Activated naive CD4-positive, alpha-beta T cell treated with anti-CD3 and anti-CD28 coated beads, Interleukin-2, amount 10 ng/mL, durations not matched to agents 7 days and 5 days (primary cell): Measurements from ENCODE around the gene KIF26B.
"Not testable (repeated sequence)": the region's sequence is repeated elsewhere in the genome, so short reads cannot be mapped to it uniquely, and the experiment has no call there.

ENCODE experiments used
- CTCF ChIA-PET: fragments of 350-600 bp; sonication (Branson Sonifier 250); formaldehyde crosslinking; loops from one replicate; lab custom pipeline; 2021; ENCODE audit warnings: antibody characterized with exemption; lab: Charles Lee
- DNase-seq: peaks from one replicate; pipeline ENCODE4 v3.0.0-alpha.2; 2020
- H3K27ac Mint-ChIP-seq: one replicate; pipeline ENCODE4 v1.8.0; 2021; ENCODE audit warnings: mild to moderate bottlenecking, moderate library complexity, mixed read lengths
- H3K27me3 Mint-ChIP-seq: one replicate; pipeline ENCODE4 v1.8.0; 2021; ENCODE audit warnings: mild to moderate bottlenecking, mixed read lengths
- H3K36me3 Mint-ChIP-seq: one replicate; pipeline ENCODE4 v1.8.0; 2021; ENCODE audit warnings: mixed read lengths
- H3K4me1 Mint-ChIP-seq: one replicate; pipeline ENCODE4 v1.8.0; 2021; ENCODE audit warnings: mixed read lengths
- H3K4me3 Mint-ChIP-seq: one replicate; pipeline ENCODE4 v1.8.0; 2021; ENCODE audit warnings: mild to moderate bottlenecking, moderate library complexity, mixed read lengths
- H3K9me3 Mint-ChIP-seq: one replicate; pipeline ENCODE4 v1.8.0; 2021; ENCODE audit warnings: mixed read lengths

Gene KIF26B

DNA sequence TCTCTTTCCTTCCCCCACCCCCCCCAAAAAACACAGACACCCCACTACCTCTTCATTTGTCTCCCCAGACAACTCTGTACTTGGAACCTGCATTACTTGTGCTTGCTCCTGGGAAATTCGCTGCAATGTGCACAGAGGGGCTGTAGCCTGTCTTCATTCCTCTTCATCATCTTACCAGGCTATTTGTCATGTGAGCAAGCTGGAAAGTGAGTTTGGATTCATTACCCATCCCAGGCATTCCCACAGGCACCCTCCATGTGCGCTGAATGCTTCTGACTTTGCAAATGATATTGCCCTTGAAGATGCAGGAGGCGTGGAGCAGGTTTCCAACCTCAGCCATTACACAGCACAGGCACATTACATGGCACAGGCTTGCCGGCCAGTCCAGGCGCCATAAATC, 494.9 kb downstream of the KIF26B start:
- Mint-ChIP-seq H3K9me3 (peaks cover 1% of the 10 kb centered on the region), H3K36me3 (no peaks in the 10 kb centered on the region), H3K27ac (no peak overlapping the region), H3K4me3 (no peak overlapping the region), H3K4me1 (no peaks in the 10 kb centered on the region), H3K27me3 (peaks cover 7% of the 10 kb centered on the region)
- no peak for DNase-seq
- CTCF ChIA-PET = no interaction called here

- Mint-ChIP-seq H3K36me3 (no peaks in the 10 kb centered on the region), H3K4me3 (no peak overlapping the region), H3K4me1 (no peaks in the 10 kb centered on the region), H3K9me3 (no peaks in the 10 kb centered on the region), H3K27me3 (peaks cover 7% of the 10 kb centered on the region), H3K27ac (no peak overlapping the region)
- CTCF ChIA-PET = no interaction called here
- no peak for DNase-seq
Observed at GRCh38 chr1:245650441-245650960, 495.7 kb downstream of the KIF26B start.

- Mint-ChIP-seq H3K36me3 (no peaks in the 10 kb centered on the region), H3K4me1 (no peaks in the 10 kb centered on the region), H3K27me3 (peaks cover 7% of the 10 kb centered on the region), H3K27ac (no peak overlapping the region), H3K4me3 (no peak overlapping the region), H3K9me3 (no peaks in the 10 kb centered on the region)
- no peak for DNase-seq
- CTCF ChIA-PET = no interaction called here
Observed at GRCh38 chr1:245651093-245651492, 496.3 kb downstream of the KIF26B start.

DNA sequence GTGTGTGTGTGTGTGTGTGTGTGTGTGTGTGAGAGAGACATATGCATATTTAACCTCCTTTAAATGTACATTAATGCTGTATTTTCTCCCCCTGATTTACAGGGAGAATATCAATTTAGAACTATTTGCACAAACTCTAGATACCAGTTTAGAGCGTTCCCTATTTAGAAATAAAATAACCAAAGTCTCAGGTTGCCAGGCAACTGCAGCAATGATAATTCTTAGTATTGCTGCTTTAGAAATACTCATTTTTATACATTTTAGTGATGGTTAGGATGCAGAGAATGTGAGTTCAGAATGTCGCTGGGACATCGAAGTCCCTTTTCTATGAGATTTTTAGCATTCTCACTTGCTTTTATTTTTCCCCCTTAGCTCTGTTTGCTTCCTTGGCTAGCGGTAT, 497.3 kb downstream of the KIF26B start:
- Mint-ChIP-seq H3K27ac (no peak overlapping the region), H3K9me3 (peaks cover 2% of the 10 kb centered on the region), H3K4me1 (no peaks in the 10 kb centered on the region), H3K4me3 (no peak overlapping the region), H3K27me3 (peaks cover 7% of the 10 kb centered on the region), H3K36me3 (no peaks in the 10 kb centered on the region)
- CTCF ChIA-PET = no interaction called here
- no peak for DNase-seq

DNA sequence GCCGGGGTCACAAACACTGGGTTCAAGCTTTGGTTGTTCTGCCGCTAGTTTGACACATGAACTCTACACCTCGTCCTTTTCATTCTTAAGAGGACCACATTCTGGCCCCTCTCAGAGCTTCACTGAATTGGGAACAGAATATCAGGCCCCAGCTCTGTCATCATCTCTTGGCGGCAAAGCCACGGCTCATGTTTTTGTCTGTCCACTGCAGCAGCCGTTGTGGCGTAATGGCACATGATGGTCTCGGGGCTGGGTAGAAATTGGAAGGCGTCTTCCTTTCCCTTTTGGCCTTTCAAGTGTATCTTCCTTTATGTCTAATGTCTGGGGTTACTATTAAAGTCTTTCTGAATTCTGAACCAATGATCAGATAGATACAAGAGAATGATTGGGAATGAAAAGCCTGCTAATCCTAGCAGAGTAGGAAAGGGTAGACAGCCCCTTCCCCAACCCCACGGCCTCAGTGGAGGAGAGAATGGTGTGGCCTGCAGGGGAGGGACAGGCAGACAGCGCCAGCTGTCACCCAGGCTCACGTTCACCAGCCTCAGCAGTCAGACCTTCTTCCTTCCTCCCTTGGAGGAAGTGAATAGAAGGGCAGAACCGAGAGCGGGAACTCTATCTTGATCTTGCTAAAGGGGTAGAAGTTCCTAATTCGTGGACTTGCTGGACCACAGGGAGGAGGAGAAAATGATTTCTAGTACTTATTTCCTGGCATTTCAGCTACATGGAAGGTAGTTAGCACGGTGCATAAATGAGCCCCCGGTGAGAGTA, 498.1 kb downstream of the KIF26B start:
- Mint-ChIP-seq H3K4me1 (no peaks in the 10 kb centered on the region), H3K9me3 (peaks cover 2% of the 10 kb centered on the region), H3K27me3 (peaks cover 7% of the 10 kb centered on the region), H3K36me3 (no peaks in the 10 kb centered on the region), H3K27ac (no peak overlapping the region), H3K4me3 (no peak overlapping the region)
- CTCF ChIA-PET = no interaction called here
- DNase-seq = no peak

- H3K9me3 Mint-ChIP-seq = peaks cover 2% of the 10 kb centered on the region
- no peaks in the 10 kb centered on the region for H3K4me1 Mint-ChIP-seq
- no peaks in the 10 kb centered on the region for H3K36me3 Mint-ChIP-seq
- peaks cover 1% of the 10 kb centered on the region for H3K27me3 Mint-ChIP-seq
- H3K27ac Mint-ChIP-seq = no peak overlapping the region
- DNase-seq = no peak
- CTCF ChIA-PET = no interaction called here
- no peak overlapping the region for H3K4me3 Mint-ChIP-seq
Observed at GRCh38 chr1:245654460-245655050, 499.8 kb downstream of the KIF26B start.

DNA sequence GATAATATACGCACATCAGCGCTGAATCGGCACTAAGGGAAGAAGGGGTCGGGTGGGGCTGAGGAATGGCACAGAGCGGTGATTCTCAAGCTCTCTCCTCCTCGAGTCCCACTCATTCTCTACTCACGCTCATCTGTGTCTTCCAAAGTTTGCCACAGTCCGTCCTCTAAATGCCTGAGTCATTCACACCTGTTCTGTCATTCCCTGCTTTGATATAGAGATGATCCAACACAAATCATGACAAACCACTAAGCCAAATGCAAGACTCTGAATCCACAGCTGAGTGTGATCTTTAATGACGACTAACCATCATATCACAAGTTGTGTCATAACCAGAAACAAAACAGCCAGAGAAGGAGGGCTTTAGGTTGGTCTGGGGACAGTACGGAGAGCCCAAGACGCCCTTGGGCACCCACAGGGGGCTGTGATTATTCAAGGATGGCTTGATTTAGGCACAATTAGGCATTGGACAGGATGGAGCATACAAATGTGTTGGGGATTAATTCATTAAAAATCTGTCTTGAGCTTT, 501.5 kb downstream of the KIF26B start:
- Mint-ChIP-seq H3K27me3 (no peaks in the 10 kb centered on the region), H3K4me3 (no peak overlapping the region), H3K27ac (no peak overlapping the region), H3K9me3 (peaks cover 2% of the 10 kb centered on the region), H3K36me3 (no peaks in the 10 kb centered on the region), H3K4me1 (no peaks in the 10 kb centered on the region)
- DNase-seq = no peak
- CTCF ChIA-PET = no interaction called here

DNA sequence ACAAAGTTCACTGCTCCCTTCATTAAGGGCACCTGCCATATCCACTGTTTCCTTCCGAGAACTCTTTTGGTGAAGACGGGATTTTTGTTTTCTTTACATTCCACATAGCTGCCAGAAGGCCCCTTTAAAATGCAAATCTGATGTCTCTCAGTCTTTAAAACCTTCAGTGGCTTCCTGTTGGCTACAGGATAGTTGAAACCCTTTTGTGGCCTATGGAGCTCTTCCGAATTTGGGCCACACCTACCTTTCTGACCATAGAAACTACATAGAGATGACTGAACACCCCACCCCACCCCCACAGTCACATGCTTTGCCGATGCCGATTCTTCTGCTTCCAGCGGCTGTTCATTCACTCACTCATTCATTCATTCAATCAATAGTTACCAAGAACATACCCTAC, 502.6 kb downstream of the KIF26B start:
- Mint-ChIP-seq H3K36me3 (no peaks in the 10 kb centered on the region), H3K9me3 (peaks cover 2% of the 10 kb centered on the region), H3K27me3 (no peaks in the 10 kb centered on the region), H3K4me3 (no peak overlapping the region), H3K27ac (no peak overlapping the region), H3K4me1 (no peaks in the 10 kb centered on the region)
- no peak for DNase-seq
- CTCF ChIA-PET = no interaction called here

GRCh38 chr1:245663373-245663772, 508.6 kb downstream of the KIF26B start:
- DNase-seq = no peak
- Mint-ChIP-seq H3K4me1 (no peaks in the 10 kb centered on the region), H3K36me3 (no peaks in the 10 kb centered on the region), H3K27me3 (no peaks in the 10 kb centered on the region), H3K4me3 (no peak overlapping the region), H3K9me3 (no peaks in the 10 kb centered on the region), H3K27ac (no peak overlapping the region)
- CTCF ChIA-PET = no interaction called here

- no peaks in the 10 kb centered on the region for H3K4me1 Mint-ChIP-seq
- H3K27ac Mint-ChIP-seq = no peak overlapping the region
- H3K36me3 Mint-ChIP-seq = no peaks in the 10 kb centered on the region
- CTCF ChIA-PET = no interaction called here
- no peaks in the 10 kb centered on the region for H3K9me3 Mint-ChIP-seq
- H3K4me3 Mint-ChIP-seq = no peak overlapping the region
- no peak for DNase-seq
- H3K27me3 Mint-ChIP-seq = no peaks in the 10 kb centered on the region
Observed at GRCh38 chr1:245663841-245664240, 509.1 kb downstream of the KIF26B start.

DNA sequence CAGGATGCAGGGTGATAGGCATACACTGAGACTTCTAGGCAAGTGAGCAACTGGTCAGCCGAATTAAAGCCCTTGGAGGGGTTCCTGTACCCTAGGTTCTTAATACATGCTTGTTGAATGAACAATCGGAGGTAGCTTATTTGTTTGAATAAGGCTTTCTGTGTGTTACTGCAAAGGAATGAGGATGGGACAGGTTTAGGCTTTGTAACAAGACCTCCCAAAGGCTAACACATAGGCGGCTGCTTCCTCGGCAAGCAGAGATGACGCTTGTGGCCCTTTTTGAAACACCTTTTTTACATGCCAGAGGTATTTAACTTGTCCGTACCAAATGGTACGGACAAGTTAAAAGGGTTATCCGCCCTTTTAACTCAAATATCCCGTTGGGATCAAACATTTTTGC, 511.6 kb downstream of the KIF26B start:
- no peak for DNase-seq
- no peaks in the 10 kb centered on the region for H3K4me1 Mint-ChIP-seq
- H3K27ac Mint-ChIP-seq = no peak overlapping the region
- CTCF ChIA-PET = no interaction called here
- H3K36me3 Mint-ChIP-seq = no peaks in the 10 kb centered on the region
- H3K27me3 Mint-ChIP-seq = no peaks in the 10 kb centered on the region
- H3K9me3 Mint-ChIP-seq = no peaks in the 10 kb centered on the region
- no peak overlapping the region for H3K4me3 Mint-ChIP-seq

- Mint-ChIP-seq H3K4me3 (no peak overlapping the region), H3K9me3 (peaks cover 2% of the 10 kb centered on the region), H3K27me3 (no peaks in the 10 kb centered on the region), H3K36me3 (no peaks in the 10 kb centered on the region), H3K4me1 (no peaks in the 10 kb centered on the region), H3K27ac (no peak overlapping the region)
- DNase-seq = no peak
- CTCF ChIA-PET = no interaction called here
Observed at GRCh38 chr1:245671349-245671748, 516.6 kb downstream of the KIF26B start.

DNA sequence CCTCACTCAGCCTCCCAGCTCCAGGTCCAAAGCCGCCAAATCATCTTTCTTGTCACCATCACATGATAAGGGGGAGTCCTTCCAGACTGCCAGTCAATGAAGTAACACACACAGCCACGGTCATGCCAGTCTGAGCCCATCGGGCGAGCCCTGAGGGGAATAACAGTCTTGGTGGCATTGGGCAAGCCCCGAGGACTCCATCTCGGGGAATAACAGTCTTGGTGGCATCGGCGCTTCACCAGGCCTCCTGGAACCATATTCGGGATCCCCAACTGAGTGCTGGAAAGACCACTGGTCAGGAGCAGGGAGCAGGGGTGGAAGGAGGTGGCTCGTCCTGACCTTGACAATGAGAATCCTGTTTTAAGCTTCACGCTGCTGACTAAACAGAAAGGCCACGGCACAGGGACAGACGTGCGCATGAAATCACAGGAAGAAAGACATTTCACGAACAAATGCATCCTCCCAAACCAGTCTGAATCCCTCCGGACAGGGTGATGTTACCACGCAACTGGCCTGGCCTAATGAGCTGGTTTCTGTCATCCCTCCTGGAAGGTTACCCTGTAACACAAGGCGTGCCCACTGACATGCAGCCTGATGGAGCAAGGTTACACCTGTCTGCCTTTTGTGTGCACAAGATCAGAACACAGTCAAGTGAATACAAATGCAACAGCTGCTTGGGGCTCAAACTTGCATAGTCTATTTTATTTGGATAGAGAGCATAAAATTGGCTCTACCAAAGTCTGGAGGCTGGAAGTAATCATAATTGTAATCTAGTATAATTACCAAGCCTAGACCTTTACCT, 517.4 kb downstream of the KIF26B start:
- Mint-ChIP-seq H3K27me3 (no peaks in the 10 kb centered on the region), H3K4me3 (no peak overlapping the region), H3K4me1 (no peaks in the 10 kb centered on the region), H3K9me3 (peaks cover 2% of the 10 kb centered on the region), H3K36me3 (no peaks in the 10 kb centered on the region), H3K27ac (no peak overlapping the region)
- no peak for DNase-seq
- CTCF ChIA-PET = no interaction called here

DNA sequence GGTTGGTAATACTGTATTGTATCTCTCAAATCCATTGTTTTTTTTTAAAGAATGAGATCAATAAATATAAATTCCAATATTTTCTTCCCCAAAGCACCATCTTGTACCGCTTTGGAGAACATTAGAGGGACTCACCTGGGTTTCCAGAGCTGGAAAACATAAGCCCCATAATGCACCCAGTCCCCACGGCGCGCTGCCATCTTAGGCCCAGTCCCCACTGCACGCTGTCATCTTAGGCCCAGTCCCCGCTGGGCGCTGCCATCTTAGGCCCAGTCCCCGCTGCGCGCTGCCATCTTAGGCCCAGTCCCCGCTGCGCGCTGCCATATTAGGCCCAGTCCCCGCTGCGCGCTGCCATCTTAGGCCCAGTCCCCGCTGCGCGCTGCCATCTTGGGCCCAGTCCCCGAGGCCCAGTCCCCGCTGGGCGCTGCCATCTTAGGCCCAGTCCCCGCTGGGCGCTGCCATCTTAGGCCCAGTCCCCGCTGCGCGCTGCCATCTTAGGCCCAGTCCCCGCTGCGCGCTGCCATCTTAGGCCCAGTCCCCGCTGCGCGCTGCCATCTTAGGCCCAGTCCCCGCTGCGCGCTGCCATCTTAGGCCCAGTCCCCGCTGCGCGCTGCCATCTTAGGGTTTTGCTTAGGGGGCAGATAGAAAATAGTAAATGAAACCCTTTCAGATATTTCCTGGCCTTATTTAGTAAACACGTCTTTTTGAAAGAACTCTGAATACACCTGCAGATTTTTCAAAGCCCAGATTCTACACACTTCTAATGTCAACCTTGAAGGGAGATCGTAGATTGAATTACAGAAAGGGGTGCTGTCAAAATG, 518.3 kb downstream of the KIF26B start:
- not testable (repeated sequence) for H3K9me3 Mint-ChIP-seq, H3K4me1 Mint-ChIP-seq, H3K27me3 Mint-ChIP-seq, H3K4me3 Mint-ChIP-seq, H3K36me3 Mint-ChIP-seq, H3K27ac Mint-ChIP-seq, DNase-seq
- CTCF ChIA-PET = interaction anchor here (0.5 kb wide), 1 partner anchor 280 kb away, joined by 3 read pairs; no protein-coding TSS in a partner anchor
